Measurements from ENCODE around the gene TBC1D2.
"Not testable (repeated sequence)": the region's sequence is repeated elsewhere in the genome, so short reads cannot be mapped to it uniquely, and the experiment has no call there.

Gene TBC1D2

GRCh38 chr9:98184326-98184725 is 71.1 kb downstream of the TBC1D2 start:
- FAIRE-seq: no peak

- no peak for FAIRE-seq
Observed at GRCh38 chr9:98182889-98183599, 72.4 kb downstream of the TBC1D2 start.

- no peak for FAIRE-seq
Observed at GRCh38 chr9:98182069-98182820, 73.2 kb downstream of the TBC1D2 start.

GRCh38 chr9:98181746-98182068 is 73.7 kb downstream of the TBC1D2 start:
- FAIRE-seq: no peak

GRCh38 chr9:98180996-98181395 is 74.5 kb downstream of the TBC1D2 start:
- no peak for FAIRE-seq

GRCh38 chr9:98178874-98179850 is 76.3 kb downstream of the TBC1D2 start:
- FAIRE-seq: no peak

- FAIRE-seq: no peak
Observed at GRCh38 chr9:98176391-98177259, 78.8 kb downstream of the TBC1D2 start.

GRCh38 chr9:98175762-98176161 is 79.7 kb downstream of the TBC1D2 start:
- FAIRE-seq: no peak

- FAIRE-seq: no peak
Observed at GRCh38 chr9:98175028-98175569, 80.3 kb downstream of the TBC1D2 start.

- FAIRE-seq: not testable (repeated sequence)
Observed at GRCh38 chr9:98174502-98174918, 80.9 kb downstream of the TBC1D2 start.

- FAIRE-seq: no peak
Observed at GRCh38 chr9:98173181-98173580, 82.3 kb downstream of the TBC1D2 start.

- FAIRE-seq: no peak
Observed at GRCh38 chr9:98172604-98173003, 82.8 kb downstream of the TBC1D2 start.

- FAIRE-seq: no peak
Observed at GRCh38 chr9:98171176-98171925, 84.1 kb downstream of the TBC1D2 start.

GRCh38 chr9:98168941-98169488 is 86.4 kb downstream of the TBC1D2 start:
- no peak for FAIRE-seq

GRCh38 chr9:98168153-98168780 is 87.2 kb downstream of the TBC1D2 start:
- FAIRE-seq: no peak

- no peak for FAIRE-seq
Observed at GRCh38 chr9:98164912-98165311, 90.5 kb downstream of the TBC1D2 start.

GRCh38 chr9:98162613-98163012 is 92.8 kb downstream of the TBC1D2 start:
- FAIRE-seq: no peak

GRCh38 chr9:98161851-98162250 is 93.6 kb downstream of the TBC1D2 start:
- no peak for FAIRE-seq

GRCh38 chr9:98159790-98160189 is 95.7 kb downstream of the TBC1D2 start:
- FAIRE-seq: no peak

GRCh38 chr9:98159301-98159700 is 96.1 kb downstream of the TBC1D2 start:
- FAIRE-seq: no peak
